Astrocyte of the spinal cord (primary cell): ENCODE measurements around the gene MYO16.
"Not testable (repeated sequence)": the region's sequence is repeated elsewhere in the genome, so short reads cannot be mapped to it uniquely, and the experiment has no call there.

Experiments used
- DNase-seq: peaks from one replicate; pipeline ENCODE4 v3.0.0; 2011; ENCODE audit warnings: low read depth, low spot score
- H3K4me3 ChIP-seq: 2 replicates; pipeline ENCODE4 v1.5.1; 2011; ENCODE audit warnings: low read depth, mild to moderate bottlenecking, low read length, moderate library complexity
- in situ Hi-C: cut with HindIII; loops from 2 replicates; pipeline ENCODE4 v1.10.0; 2017; ENCODE audit warnings: low sequenced_read_pairs
- TF ChIP-seq, protein P1 (sequence below): IDR thresholded peaks from 2 replicates; pipeline ENCODE4 v1.5.1; 2012; ENCODE audit warnings: low read depth, mild to moderate bottlenecking, low read length, inconsistent platforms

MYO16 gene

DNA sequence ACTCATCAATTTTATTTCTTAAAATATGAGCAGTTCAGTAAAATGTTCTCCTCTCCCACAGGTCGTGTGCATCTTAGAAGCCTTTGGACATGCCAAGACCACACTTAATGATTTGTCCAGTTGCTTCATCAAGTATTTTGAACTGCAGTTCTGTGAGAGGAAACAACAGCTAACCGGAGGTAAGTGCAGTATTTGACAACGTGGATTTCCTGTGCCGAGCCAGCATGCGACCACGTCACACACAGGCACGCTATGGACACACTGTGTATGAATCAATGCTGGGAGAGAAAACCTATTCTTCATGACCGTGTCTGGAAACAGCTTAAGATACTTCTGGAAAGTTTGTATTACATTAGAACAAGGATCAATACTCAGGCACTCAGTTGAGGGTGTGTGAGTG, 268.5 kb downstream of the MYO16 start:
- TF ChIP-seq, protein P1, sequence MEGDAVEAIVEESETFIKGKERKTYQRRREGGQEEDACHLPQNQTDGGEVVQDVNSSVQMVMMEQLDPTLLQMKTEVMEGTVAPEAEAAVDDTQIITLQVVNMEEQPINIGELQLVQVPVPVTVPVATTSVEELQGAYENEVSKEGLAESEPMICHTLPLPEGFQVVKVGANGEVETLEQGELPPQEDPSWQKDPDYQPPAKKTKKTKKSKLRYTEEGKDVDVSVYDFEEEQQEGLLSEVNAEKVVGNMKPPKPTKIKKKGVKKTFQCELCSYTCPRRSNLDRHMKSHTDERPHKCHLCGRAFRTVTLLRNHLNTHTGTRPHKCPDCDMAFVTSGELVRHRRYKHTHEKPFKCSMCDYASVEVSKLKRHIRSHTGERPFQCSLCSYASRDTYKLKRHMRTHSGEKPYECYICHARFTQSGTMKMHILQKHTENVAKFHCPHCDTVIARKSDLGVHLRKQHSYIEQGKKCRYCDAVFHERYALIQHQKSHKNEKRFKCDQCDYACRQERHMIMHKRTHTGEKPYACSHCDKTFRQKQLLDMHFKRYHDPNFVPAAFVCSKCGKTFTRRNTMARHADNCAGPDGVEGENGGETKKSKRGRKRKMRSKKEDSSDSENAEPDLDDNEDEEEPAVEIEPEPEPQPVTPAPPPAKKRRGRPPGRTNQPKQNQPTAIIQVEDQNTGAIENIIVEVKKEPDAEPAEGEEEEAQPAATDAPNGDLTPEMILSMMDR: no peak
- H3K4me3 ChIP-seq: no peak overlapping the region
- DNase-seq: no peak
- in situ Hi-C loops: no loop called here

DNA sequence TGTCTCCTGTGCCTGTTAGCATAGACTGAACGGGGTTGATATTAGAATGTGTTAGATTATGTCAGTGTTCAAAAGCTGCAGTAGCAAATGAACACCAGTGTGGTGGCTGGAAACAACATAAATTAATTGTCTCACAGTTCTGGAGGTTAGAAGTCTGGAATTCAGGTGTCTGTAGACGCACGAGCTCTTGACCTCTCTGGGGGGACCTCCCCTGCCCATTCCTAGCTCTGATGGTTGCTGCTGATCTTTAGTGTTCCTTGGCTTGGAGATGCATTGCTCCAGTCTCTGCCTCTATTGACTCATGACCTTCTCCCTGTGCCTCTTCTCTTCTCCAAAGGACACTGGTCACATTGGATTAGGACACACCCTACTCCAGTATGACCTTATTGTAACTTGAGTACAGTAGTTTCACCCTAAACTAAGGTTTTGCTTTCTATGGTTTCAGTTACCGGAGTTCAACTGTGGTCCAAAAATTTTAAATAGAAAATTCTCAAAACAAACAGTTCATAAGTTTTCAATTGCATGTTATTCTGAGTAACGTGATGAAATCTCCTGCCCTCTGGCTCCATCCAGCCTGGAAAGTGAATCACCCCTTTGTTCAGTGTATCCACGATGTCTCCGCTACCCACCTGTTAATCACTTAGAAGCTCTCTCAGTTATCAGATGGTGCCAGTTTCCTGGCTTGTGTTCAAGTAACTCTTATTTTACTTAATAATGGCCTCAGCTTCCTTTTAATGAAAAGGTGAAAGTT, 273.2 kb downstream of the MYO16 start:
- TF ChIP-seq, protein P1: no peak
- no peak overlapping the region for H3K4me3 ChIP-seq
- DNase-seq: no peak
- in situ Hi-C loops: no loop called here

DNA sequence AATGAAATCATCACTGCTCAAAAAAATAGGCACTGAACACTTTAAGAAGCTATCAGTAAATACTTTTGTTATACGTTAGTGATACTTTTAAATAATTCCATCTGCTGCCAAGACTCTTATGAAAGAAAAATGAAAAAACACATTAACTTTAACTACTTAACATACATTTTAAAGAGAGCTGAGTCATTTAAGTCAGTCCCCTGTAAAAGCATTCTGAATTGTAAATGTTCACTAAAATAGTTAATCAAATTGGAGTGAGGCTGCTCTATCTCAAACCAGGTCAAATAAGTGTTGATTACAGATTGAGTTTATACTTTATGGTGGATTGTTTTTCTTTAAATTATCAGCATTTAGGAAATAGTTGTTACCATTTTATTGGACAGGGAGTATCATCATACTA, 274.2 kb downstream of the MYO16 start:
- DNase-seq: no peak
- no peak overlapping the region for H3K4me3 ChIP-seq
- TF ChIP-seq, protein P1: no peak
- in situ Hi-C loops: no loop called here

GRCh38 chr13:108911807-108912206, 282.4 kb downstream of the MYO16 start:
- DNase-seq: no peak
- no peak overlapping the region for H3K4me3 ChIP-seq
- in situ Hi-C loops: no loop called here
- TF ChIP-seq, protein P1: no peak

DNA sequence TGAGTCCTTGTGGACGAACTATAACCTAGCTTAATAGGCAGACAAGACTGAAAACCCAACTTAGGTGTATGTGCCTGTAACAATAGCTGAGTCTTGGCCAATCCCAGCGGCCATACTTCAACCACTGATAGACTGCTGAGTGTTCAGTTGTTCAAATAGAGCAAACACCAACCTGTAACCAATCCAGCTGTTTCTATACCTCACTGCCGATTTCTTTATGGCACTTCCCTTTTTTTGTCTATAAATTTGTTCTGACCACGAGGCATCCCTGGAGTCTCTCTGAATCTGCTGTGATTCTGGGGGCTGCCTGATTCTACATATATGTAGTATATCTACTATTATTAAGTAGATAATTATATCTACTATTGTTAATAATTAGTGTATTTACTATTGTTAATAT, 284.3 kb downstream of the MYO16 start:
- DNase-seq, in situ Hi-C loops: not testable (repeated sequence)

GRCh38 chr13:108915095-108915633, 285.8 kb downstream of the MYO16 start:
- peak; percentile 65 for DNase-seq
- no peak overlapping the region for H3K4me3 ChIP-seq
- TF ChIP-seq, protein P1: peak; percentile 73
- in situ Hi-C loops: no loop called here

More for the DNA sequence above, 284.3 kb downstream of the MYO16 start:
- not testable (repeated sequence) for H3K4me3 ChIP-seq

- peak; percentile 94 for DNase-seq
- H3K4me3 ChIP-seq: no peak overlapping the region
- TF ChIP-seq, protein P1: no peak
- in situ Hi-C loops: no loop called here
Measured at GRCh38 chr13:108915634-108916512, 286.5 kb downstream of the MYO16 start.
